Fibroblast of gingiva (primary cell): ENCODE results near the gene EPOP.
"Not testable (repeated sequence)": the region's sequence is repeated elsewhere in the genome, so short reads cannot be mapped to it uniquely, and the experiment has no call there.

ENCODE experiments used
- DNase-seq: peaks from one replicate; pipeline ENCODE4 v3.0.0-alpha.2; 2011; ENCODE audit warnings: low read depth

Gene EPOP

DNA sequence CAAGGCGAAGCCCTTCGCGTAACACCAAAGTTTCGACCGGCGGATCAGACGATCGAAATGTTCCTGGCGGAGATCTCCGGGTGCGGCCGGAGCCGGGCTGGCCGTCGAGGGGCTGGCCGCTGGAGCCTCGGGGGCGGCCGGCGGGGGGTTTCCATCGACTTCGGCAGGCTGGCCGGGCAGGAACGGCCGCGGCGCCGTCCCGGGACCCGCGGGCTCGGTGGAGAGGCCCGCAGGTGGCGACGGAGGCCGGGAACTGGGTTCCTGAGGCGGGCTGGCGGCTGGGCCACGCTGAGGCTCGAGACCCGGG is 1.1 kb downstream of the EPOP start:
- DNase-seq: no peak

DNA sequence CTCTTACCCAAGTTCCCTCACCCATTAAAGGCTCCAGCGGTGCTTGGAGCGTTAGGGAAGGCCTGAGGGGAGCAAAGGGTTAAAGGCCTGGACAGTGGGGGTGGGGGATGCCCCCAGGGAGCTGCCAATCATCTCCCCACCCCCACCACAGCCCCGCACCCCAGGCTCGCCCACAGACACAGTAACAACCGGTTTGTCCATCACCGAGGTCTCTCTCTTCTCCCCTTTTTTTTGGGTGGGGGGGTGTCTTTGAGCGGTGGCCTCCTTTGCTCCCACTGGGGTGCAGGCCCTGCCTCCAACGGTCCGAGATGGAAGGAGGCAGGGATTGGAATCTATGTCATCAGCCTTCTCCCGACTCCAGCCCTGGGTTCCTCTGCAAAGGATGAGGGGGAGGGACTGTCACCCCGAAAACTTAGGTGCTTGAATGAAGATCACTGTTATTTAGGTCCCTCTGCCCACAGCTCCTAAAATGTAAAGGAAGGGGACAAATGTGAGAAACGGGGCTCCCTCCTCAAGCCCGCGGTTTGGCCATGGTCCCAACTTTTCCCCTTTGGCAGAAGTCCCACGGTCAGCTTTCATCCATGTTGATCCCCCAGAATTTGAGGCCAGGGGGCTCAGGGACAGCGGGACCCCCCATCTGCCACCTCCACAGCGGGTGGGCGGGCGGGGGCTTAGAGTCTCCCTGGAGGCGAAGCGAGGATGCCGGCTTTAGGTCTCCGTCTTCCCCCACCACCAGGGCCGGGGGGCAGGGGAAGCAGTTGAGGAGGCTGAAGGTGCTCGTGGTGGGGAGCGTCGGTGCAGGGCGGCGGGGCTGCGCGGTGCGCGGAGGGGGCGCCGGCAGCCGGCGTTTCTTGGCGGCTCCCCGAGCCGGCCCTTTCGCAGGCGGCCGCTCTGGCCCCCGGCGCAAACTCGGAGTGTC is 1.7 kb downstream of the EPOP start:
- no peak for DNase-seq

DNA sequence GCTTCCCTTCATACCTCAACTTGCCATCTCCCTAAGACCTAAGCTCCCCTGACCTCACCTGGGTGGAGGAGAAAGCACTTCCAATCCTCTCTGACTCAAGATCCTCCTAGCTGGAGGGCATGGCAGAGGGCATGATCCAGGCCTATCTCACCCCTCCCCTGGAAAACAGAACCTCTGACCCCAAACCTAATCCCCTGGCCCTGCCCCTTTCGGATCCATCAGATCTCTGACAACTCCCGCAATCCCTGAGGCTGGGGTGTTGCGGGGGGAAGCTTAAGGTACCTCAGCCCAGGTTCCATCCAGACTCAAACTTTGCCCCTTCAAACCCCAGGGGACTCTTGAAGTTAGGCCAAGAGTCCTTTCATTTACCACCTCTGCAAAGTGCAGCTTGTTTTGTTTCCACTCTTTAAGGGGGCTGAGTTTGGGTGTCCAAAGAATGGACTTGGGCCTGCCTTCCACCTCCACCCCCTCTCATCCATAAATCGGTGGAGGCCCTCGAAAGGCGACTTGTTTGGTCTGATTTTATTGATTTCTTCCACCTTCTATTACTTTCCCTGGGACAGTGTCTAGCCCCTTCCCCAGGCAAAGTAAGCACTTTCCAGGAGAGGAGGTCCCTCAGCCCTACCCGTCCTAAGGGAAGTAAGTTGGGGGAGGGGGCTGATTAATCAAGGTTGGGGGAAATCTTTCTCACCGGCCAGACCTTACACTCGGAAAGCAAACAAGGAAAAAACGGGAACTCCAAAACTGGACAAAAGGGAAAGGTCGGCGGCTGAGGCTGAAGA is 2.6 kb downstream of the EPOP start:
- no peak for DNase-seq

DNA sequence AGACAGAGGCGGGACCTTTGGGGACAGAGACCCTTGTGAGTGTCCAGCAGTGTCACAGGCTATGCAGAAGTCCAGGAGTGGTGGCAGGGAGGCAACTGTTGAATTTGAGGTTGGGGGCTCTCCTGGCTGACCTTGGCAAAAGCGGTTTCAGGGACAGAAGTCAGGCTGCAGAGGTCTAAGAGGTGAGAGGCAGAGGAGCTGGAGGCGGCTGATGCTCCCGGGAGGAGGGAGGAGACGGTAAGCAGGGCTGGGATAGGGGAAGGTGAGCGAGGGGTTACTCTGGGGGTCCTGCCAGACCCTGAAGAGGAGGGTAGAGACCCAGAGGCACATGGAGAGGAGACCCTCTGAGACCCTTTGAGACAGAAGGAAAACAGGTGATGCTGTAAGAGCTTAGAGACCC is 5.2 kb downstream of the EPOP start:
- no peak for DNase-seq

DNA sequence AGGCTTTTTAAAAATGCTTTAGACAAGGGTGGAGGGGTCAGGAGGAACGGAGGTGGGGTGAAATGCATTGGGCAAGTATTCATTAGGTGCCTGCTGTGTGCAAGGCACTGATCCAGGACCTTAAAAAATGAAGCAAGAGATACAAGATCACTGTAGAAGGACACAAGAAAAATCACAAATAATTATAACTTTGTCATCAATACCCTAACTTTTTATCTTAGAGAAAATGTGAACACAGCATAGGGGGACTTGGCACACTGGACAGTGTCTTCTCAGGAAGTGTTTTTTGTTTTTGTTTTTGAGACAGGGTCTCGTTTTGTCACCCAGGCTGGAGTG is 7.0 kb downstream of the EPOP start:
- DNase-seq: no peak

DNA sequence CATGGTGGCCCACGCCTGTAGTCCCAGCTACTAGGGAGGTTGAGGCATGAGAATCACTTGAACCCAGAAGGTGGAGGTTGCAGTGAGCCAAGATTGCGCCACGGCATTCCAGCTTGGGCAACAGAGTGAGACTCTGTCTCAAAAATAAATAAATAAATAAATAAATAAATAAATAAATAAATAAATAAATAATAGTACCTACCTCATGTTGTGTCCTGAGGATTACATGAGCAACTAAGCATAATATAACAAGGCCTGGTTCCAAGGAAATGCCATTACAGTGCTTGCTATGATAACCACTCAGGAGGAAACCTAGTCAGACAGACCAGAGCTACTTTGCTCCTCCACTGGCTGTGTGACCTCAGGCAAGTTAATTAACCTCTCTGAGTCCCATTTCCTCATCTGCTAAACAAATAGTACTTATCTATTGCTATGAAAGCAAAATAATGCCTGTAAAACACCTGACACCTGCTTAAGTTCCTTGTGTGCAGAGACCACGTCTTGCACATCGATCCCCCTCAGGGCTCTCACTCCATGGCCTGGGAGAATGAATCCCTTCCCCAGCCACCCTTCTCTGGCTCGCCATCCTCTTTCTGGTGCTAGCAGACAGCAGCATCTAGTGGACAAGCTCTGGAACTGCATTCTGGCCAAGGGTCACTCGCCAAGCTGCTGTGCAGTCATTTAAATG is 7.5 kb downstream of the EPOP start:
- peak; percentile 54 for DNase-seq

DNA sequence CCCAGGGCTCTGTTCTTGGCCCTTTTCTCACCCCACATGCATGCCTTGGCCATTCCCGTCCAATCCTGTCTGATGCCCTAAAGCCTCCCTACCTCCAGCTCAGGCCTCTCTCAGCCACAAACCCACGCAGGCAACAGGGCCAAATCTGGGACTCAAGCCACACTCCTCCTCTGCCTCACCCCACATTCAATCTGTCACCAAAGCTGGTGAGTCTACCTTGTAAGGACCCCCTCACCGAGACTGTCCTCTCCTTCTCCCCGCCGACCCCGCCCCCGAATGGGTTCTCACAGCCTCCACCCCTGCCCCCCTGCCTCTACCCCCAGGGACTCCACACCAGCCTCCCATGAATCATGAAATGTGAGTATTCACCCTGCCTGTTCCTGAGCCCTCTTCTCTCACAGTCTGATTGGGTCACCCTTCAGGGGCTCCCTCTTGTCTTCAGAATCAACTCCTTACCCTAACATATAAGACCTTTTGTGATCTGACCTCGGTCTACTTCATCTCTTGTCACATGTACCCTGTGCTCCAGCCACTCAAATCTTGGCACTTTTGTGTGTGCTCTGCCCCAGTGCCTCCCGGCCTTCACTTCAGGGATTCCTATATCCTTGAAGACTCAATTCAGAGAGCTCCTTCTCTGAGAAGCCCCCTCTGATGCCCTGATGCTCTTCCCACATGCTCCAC is 10.7 kb downstream of the EPOP start:
- DNase-seq: no peak

DNA sequence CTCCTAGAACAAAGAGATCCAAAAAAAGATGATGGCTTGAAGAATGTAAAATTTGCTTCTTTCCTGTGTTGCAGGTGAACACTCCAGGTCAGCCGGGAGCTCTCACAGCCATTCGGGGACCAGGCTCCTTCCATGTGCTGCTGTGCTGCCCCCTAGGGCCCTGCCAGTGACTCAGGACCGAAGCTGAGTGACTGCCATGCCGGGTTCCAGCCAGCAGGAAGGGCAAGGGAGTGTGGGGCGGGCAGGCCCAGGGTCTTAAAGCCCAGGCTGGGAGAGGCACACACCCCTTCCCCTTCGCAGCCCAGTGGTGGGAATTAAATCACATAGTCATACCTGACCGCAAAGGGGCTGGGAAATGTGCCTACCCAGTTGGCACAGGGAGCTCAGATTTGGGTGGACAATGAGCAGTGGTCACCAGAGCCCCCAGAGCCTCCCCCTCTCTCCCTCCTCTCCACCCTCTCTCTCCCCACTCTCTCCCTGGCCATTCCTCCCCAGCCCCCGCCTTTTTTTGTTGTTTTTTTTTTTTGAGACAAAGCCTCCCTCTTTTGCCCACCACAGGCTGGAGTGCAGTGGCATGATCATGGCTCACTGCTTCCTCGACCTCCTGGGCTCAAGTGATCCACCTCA is 11.5 kb downstream of the EPOP start:
- DNase-seq: peak; percentile 20

DNA sequence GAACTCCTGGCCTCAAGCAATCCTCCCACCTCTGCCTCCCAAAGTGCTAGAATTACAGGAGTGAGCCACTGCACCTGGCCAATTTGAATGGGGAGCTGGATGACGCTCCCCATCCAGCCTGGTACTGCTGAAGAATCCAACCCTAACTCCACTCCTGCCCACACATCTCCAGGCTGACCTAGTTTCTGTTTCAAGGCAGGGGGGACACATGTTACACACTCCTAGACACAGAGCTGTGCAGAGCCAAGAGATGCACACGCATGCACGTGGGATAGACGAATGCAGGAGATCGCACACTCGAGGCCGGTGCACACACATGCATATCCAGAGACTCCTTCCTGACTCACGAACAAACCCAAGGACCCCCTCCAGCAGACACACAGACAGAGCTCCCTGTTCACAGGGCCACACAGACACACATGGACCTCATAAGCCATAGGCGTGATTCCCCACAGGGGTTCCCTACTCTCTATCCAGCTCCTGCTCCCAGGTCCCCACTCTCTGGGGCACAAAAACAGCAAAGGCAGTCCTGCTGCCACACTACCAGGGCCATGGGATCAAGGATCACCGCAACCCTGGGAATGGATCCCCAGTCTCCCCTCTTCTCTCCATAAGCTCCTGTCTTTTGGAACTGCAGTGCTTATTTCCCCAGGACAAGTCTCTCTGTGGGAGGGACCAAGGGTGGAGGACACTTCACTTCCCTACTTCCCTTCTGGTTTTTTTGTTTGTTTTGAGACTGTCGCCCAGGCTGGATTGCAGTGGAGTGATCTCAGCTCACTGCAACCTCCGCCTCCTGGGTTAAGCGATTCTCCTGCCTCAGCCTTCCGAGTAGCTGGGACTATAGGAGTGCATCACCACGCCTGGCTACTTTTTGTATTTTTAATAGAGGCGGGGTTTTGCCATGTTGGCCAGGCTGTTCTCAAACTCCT is 14.4 kb downstream of the EPOP start:
- DNase-seq: no peak

DNA sequence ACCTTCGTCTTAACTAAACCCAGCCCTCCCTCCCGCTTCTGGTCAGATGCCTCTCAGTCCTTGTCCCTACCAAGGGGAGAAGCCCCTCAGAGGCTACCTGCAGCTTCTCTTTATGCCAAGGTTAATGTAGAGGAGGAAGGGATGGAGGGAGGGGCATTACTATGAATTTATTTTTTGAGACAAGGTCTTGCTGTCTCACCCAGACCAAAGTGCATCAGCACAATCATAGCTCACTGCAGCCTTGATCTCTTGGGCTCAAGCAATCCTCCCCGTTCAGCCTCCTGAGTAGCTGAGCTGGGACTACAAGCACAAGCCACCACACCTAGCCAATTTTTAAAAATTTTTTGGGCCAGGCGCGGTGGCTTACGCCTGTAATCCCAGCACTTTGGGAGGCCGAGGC is 15.3 kb downstream of the EPOP start:
- no peak for DNase-seq

DNA sequence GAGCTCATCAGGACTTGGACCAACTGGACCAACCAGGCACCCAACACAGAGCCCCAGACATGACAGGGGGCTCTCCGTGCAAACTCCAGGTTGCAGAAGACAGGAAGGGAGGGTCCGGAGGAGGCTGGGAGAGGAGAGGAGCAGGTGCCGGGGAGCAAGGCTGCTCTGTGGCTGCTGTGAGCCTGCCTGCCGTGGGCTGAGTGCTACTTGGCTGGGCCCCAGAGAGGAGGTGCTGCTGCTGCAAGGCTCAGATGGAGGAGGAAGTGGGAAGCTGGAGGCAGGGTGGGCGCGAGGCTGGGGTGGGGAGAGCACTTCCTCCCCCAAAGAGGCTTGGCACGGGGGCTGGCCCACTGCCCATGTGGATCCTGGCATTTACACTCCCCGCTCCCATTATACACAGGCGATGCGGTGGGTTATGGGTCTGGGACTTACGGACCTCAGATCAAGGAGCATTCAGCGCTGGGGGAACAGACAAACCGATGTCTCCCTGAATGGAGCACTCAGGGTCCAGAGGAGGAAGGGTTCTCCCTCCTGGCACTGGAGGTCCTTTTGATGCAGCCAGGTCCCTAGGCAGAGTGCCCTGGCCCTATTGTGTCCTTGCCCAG is 15.9 kb downstream of the EPOP start:
- DNase-seq: no peak

DNA sequence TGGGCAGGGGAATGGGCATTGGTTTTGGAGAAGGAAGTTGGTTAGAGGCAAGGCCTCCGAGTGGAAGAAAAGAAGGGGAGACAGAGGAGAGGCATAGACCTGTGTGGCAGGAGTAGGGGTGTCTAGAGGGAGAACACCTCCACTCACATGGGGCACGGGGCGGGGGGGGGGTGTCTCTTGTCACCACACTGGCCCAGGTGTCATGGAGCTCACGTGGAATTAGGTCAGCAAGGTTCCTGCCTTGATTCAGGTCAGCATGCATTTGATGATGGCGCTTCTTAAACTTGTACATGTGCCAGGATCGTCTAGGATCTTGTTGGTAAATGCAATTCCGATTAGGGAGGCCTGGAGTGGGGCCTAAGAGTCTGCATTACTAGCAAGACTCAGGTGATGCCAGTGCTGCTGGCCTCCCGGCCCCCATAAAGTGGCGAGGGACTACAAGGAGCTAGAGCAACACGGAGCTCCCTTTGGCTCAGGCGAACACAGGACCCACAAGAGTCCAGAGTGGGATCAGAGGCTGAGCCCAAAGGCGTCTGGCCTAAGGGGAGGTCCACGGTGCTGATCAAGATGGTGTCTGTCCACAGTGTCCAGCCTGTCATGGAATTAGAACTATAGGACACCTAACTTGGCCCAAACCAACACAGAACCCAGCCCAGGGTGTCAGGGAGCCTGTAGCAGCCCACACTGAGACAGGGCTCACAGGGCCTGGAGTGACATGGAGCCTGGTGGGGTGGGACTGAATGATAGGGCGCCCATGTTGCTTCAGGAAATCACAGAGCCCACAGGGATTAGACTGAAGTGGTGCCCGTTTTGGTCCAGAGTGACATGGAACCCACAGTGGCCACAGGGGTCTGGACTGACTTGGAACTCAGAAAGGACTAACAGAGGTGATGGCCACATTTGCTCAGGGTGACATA is 16.7 kb downstream of the EPOP start:
- no peak for DNase-seq

DNA sequence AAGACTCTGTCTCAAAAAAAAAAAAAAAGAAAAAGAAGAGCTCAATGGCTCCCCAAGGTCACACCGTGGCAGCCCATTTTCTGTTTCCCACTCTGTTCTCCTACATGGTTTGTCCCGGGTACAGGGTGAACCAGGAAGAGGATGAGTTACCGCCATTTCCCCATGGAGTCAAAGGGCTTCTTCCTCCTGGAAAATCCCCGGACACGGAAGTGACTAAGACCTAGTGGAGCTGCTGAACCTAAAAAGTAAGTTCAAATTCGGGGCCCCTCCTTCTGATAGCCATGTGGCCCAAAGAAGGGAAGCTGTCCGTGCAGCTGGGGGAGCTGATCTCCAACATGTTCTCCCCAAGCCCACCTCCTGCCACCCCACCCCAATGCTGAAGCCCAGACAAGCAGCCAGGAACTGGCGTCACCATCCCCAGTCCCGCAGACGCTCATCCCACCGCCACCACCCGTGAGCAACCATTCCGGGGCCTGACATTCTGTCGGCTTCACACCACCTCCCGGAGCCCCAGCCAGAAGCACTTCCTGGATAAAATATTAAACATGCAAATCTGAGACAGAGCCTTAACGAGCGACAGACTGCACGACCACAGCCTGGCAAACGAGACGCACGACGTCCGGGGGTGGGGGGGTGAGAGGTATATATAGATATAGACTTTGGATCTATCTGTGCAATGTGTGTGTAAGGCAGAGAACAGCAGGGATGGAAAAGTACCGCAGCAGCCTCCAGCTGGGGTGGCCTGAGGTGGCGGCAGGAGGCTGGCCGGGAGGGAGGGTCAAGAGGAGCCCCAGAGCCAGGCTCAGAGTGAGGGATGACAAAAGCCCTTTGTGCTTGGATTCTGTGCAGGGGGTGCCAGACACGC is 17.6 kb downstream of the EPOP start:
- no peak for DNase-seq

DNA sequence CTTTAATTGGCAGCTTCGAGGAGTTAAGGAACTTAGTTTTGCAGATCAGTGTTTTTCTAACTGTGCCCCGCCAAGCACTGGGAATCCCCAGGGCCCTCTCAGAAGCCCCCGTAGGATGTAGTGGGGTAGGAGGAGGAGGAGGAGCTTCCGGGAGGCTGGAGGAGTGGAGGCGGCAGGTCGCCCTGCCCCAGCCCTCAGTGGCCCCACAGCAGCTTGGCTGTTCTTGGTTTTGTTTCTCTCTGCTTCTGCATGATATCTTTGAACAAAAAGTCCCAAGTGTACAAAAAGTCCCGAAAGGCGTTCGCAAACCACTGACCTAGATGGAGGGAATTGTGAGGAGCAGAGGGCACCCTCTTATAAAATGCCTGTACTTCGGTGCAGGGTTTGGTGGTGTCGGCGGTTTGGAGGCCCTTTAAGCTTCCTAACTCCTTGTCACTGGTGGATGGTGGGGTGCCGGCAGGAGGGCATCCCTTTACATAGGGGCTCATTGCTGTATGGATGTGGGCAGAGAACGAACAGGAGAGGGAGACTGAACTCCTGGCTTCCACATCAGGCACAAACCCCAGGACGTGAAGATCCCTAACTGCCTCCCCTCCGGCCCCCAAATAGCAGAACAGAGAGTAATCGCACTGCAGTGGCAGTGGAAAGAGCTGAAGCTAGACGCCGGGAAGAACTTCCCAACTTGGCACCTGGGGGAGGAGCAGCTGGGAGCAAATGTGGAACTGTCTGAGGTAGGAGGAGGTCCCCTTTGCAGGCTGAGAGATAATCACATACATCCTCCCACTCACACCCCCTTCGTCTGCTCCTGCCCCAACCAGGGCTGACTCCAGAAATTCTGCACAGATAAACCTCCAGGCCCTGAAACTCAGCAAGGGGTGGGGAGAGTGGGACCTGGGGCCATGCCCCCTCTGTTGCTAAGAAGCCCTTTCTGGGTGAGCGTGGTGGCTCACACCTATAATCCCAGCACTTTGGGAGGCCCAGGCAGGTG is 20.1 kb downstream of the EPOP start:
- no peak for DNase-seq

DNA sequence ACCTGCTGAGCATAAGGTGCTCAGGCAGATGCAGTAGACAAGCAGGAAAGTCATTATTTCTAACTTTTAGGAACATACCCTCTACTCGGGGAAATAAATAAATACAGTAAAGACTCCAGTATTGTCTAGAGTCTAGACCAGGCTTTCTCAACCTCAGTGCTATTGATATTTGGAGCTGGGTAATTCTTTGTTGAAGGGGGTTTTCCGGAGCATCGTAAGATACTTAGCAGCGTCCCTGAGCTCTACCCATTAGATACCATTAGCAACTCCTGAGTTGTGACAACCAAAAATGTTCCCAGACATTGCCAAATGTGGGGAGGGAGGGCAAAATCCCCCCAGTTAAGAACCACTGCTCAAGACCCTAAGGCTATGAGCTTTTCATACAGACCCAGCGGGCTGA is 21.1 kb downstream of the EPOP start:
- DNase-seq: no peak

DNA sequence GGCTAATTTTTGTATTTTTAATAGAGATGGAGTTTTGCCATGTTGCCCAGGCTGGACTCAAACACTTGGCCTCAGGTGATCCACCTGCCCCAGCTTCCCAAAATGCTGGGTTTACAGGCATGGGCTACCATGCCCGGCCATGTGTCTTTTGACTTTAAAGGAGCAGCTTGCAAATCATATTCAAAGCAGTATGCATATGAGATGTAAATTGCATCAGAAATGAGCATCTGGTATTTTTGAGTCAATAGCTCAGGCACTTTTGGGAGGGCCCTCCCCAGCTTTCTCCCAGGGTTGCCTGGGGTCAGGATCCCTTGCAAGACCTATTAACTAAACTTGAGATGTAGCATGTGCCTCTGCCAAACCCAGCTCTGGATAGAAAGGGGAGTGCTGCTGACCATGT is 21.5 kb downstream of the EPOP start:
- no peak for DNase-seq

DNA sequence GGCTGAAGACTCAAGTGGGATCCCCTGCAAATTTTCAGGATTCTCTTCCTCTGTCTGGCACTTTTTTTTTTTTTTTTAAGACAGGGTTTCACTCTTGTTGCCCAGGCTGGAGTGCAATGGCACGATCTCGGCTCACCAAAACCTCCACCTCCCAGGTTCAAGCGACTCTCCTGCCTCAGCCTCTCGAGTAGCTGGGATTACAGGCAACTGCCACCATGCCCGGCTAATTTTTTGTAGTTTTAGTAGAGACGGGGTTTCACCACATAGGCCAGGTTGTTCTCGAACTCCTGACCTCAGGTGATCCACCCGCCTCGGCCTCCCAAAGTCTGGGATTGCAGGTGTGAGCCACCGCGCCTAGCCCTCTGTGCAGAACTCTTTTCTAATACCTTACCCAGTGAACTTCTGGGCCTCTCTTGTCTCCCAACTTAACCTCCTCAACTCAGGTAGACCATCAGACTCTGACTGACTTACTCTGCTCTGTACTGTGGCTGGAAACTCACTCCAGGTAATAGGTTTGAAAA is 24.0 kb downstream of the EPOP start:
- DNase-seq: not testable (repeated sequence)
